ENCODE measurements around the gene EMILIN3.

- TF ChIP-seq GABPA (IDR thresholded peaks at IDR 0.05; ENCODE audit: low read depth) (no peak), CTCF (IDR thresholded peaks at IDR 0.05; ENCODE audit: insufficient read depth, low read length) (no peak), REST (IDR thresholded peaks at IDR 0.05; ENCODE audit: insufficient replicate concordance, low read depth) (no peak), SPI1 (IDR thresholded peaks at IDR 0.05; ENCODE audit: borderline replicate concordance, low read depth) (no peak), POLR2AphosphoS5 (IDR thresholded peaks at IDR 0.05; ENCODE audit: low read depth) (no peak)
Observed at GRCh38 chr20:41369673-41370072, 3.1 kb upstream of the EMILIN3 start.
